Esophagus (tissue), 2 donors: ENCODE results near the gene PRLR. TPM values are rescaled to one million over a fixed set of nuclear protein-coding genes. Genes with fewer than 3 reads are reported as not detected.

ENCODE experiments used
- H3K27ac ChIP-seq, 2 donors: one replicate each; pipeline ENCODE4 v1.5.1; 2013; ENCODE audit warnings: low read depth in 2 of 2, mild to moderate bottlenecking in 2 of 2, inconsistent platforms in 1 of 2, low read length in 1 of 2, moderate library complexity in 1 of 2
- H3K27me3 ChIP-seq, 2 donors: one replicate each; pipeline ENCODE4 v1.6.1; 2013; ENCODE audit warnings: low read length in 2 of 2, control low read depth in 1 of 2, mild to moderate bottlenecking in 1 of 2; ENCODE audit not compliant: insufficient read depth in 2 of 2, control insufficient read depth in 1 of 2
- H3K36me3 ChIP-seq, 2 donors: one replicate each; pipeline ENCODE4 v1.6.1; 2013; ENCODE audit warnings: low read length in 1 of 2; ENCODE audit not compliant: control insufficient read depth in 2 of 2, insufficient read depth in 2 of 2
- H3K4me1 ChIP-seq, 2 donors: one replicate each; pipeline ENCODE4 v1.6.1; 2013; ENCODE audit warnings: low read length in 1 of 2; ENCODE audit not compliant: control insufficient read depth in 2 of 2, insufficient read depth in 2 of 2
- H3K4me3 ChIP-seq, 2 donors: one replicate each; pipeline ENCODE4 v1.5.1; 2013; ENCODE audit warnings: low read length in 2 of 2, mild to moderate bottlenecking in 2 of 2, low read depth in 1 of 2, moderate library complexity in 1 of 2
- H3K9me3 ChIP-seq, 2 donors: one replicate each; pipeline ENCODE4 v1.6.1; 2013; ENCODE audit warnings: mild to moderate bottlenecking in 2 of 2, low read depth in 1 of 2, low read length in 1 of 2, moderate library complexity in 1 of 2; ENCODE audit not compliant: control insufficient read depth in 2 of 2, insufficient read depth in 1 of 2
- WGBS, 2 donors: extraction: QIAGEN DNeasy Blood & Tissue Kit; methylation state at CpG; one replicate each; pipeline ENCODE4 v1.1.7; 2013; 5-methylcytosine and 5-hydroxymethylcytosine counted together
- polyA plus RNA-seq, 2 donors: library from polyadenylated mRNA; stranded (reverse); fragments of 200-250 nt; gene quantifications; one replicate each; pipeline ENCODE4 v1.2.3, GENCODE V29; 2013
- donor health status: healthy with polysubstance abuse.
- donor health status: Bipolar disorder and iron deficiency.

PRLR gene
- polyA plus RNA-seq, 2 donors = 0.20 to 0.45 TPM

DNA sequence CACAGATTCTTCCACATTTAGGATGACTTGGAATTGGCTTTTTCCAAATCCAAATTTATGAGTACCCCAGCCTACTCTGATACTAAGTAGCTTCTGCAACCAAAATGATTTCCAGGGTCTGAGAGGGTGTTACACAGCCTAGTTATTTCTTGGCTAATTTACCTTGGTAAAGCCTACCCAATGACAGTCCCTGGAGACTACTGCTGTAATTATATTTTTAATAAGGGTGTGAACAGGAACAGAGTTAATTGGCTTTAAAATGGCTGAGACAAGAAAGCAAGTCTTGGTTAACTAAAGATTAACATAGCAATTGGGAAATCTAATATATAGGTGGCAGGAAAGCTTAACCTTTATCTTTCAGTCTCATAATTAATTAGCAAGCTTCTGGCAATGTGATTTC, 9.3 kb downstream of the PRLR start:
- Histone ChIP-seq H3K36me3 (no peaks in the 10 kb centered on the region), H3K4me1 (no peaks in the 10 kb centered on the region), H3K9me3 (no peaks in the 10 kb centered on the region), H3K27me3 (no peaks in the 10 kb centered on the region), H3K27ac (no peak overlapping the region), H3K4me3 (no peak overlapping the region)

DNA sequence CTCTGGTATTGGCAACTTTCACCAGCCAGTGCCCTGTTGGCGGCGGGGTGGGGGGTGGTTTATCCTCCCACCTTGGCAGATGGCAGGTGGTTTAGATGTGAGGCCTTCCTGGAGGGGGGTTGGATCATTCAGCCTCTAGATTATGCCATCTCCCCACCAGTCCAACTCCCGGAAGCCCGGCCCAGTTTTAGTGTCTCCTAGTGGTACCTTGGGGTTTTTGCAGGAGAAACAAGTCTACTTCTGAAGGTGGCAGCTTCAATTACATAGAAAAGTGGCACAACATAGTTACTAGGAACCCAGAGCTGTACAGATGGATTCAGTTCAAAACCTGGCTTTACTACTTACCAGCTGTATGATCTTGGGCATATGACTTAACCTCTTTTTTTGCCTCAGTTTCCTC, 11.3 kb downstream of the PRLR start:
- H3K4me3 ChIP-seq = no peak overlapping the region
- no peaks in the 10 kb centered on the region for H3K27me3 ChIP-seq
- WGBS, 2 donors = 91 to 95% methylated on average over 4 of the region's 4 CpGs
- no peak overlapping the region for H3K27ac ChIP-seq
- H3K4me1 ChIP-seq = no peaks in the 10 kb centered on the region
- H3K36me3 ChIP-seq = no peaks in the 10 kb centered on the region
- no peaks in the 10 kb centered on the region for H3K9me3 ChIP-seq

DNA sequence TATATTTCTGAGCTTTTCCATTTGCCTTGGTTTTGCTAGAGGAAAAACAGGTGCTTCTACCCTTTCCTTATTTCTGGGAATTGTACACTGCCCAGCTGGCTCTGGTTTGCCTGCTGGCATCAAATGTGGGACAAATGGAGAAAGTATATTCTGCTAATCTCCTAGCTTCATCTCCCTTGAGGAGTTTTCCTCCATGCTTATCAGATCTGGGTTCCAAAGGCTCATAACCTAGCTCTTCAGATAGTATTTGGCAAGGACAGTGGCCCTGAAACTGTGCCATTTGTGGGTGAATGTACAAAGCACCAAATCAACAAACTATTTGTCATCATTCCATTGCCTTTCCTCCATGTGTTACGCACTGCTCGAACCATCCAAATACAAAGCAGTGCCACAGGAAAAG, 16.2 kb downstream of the PRLR start:
- no peak overlapping the region for H3K4me3 ChIP-seq
- no peak overlapping the region for H3K27ac ChIP-seq
- WGBS, 2 donors = 81 to 88% methylated on average over 2 of the region's 2 CpGs
- no peaks in the 10 kb centered on the region for H3K36me3 ChIP-seq
- H3K9me3 ChIP-seq = no peaks in the 10 kb centered on the region
- H3K4me1 ChIP-seq = no peaks in the 10 kb centered on the region
- H3K27me3 ChIP-seq = no peaks in the 10 kb centered on the region

DNA sequence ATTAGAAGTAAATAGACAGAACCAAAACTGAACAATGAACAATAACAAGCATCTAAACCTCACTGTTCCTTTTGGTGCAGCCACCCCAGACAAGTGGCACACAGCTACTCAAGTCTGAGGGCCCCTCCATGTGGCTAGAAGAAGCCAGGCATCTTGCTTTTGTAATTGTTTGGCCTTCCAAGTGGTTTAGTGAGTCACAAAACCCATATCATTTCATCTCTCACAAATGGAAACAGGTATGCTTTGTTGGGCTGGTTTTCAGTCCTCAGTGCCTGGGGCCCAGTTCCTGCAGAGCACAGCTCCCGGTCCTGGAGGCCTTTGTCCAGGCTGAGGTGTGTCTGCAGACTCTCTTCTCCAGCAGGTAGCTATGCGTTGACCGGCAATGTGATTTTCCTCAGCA, 16.7 kb downstream of the PRLR start:
- Histone ChIP-seq H3K36me3 (no peaks in the 10 kb centered on the region), H3K4me3 (no peak overlapping the region), H3K9me3 (no peaks in the 10 kb centered on the region), H3K4me1 (no peaks in the 10 kb centered on the region), H3K27ac (no peak overlapping the region), H3K27me3 (no peaks in the 10 kb centered on the region)
- 69 to 78% methylated on average over 3 of the region's 3 CpGs for whole genome bisulfite sequencing, 2 donors

DNA sequence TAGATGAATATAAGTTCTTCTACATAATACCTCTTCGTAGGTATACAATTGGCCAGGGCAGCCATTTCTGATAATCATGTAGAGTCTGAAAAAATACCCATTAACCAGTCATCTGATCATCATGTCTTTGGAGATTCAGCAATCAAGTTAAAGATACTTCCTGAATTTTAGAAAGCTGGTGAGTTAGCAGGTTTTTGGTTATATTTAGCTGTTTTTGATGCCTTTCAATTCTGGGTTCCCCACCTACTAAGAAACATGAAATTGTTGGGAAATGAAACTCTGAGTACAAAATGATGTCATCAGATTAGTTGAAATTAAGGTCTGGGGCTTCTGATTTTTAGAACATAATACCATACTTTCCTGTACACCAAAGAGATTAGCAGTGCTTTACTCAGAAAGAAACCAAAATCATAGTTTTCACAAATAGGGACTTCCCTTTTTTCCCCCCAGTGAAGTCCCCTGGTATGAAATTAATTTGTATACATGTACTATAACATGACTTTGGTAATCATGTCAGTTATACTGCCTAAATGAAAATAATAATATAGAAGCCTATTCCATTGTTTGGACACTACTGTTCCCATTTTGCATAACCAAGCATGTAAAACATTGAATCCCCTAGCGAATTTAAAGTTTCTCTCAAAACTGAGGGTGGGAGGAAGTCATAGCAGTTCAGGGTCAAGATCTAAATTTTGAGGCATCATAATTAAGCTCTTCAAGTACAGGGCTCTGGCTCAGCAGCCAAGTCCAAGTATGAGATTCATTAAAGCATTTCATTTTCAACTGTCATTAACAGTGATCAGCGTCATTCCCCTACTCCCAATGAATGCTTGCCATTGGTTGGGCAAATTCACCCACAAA, 17.9 kb downstream of the PRLR start:
- H3K4me1 ChIP-seq = no peaks in the 10 kb centered on the region
- no peaks in the 10 kb centered on the region for H3K9me3 ChIP-seq
- H3K36me3 ChIP-seq = no peaks in the 10 kb centered on the region
- 58 to 77% methylated on average over 3 of the region's 3 CpGs for WGBS, 2 donors
- no peak overlapping the region for H3K27ac ChIP-seq
- H3K27me3 ChIP-seq = no peaks in the 10 kb centered on the region
- no peak overlapping the region for H3K4me3 ChIP-seq

DNA sequence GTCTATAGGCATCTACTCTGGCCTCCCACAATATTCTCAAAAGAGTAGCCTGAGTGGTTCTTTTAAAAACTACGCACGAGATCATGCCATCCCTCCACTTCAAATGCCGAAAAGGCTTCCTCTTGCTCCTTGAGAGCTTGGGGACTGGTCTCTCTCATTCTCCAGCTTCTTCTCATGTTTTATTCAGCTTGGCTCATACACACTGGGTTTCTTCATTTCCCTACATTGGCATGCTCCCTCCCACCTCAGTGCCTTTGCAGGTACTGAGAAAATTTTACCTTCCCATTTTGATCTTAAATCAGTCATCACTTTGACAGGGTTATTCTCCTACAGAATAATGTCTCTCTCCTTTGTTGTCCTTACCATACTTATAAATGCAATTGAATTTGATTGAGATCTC, 20.4 kb downstream of the PRLR start:
- no peaks in the 10 kb centered on the region for H3K4me1 ChIP-seq
- 93 to 97% methylated on average over 3 of the region's 3 CpGs for WGBS, 2 donors
- no peaks in the 10 kb centered on the region for H3K9me3 ChIP-seq
- no peaks in the 10 kb centered on the region for H3K27me3 ChIP-seq
- no peaks in the 10 kb centered on the region for H3K36me3 ChIP-seq
- H3K4me3 ChIP-seq = no peak overlapping the region
- no peak overlapping the region for H3K27ac ChIP-seq

DNA sequence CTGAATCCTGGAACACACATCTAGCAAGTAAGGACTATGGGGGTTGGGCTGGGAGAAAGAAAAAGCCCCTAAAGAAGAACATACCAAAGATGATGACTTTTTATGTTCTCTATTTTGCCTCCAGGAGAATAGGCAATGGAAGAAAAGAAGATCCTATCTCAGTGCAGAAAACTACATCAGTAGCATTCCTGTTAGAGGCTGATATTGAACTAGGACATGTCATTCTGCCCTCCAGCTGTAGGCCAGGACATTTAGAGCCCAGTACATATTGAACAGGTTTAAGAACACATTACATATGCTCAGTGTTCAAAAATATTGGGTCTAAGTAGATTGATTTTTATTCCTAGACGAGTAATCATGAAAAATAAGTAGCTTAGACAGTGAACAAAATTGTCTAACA, 24.7 kb downstream of the PRLR start:
- Histone ChIP-seq H3K9me3 (no peaks in the 10 kb centered on the region), H3K4me3 (no peak overlapping the region), H3K27me3 (no peaks in the 10 kb centered on the region), H3K4me1 (no peaks in the 10 kb centered on the region), H3K27ac (no peak overlapping the region), H3K36me3 (no peaks in the 10 kb centered on the region)
- WGBS, 2 donors = 66 to 73% methylated on average over 1 of the region's 1 CpG

DNA sequence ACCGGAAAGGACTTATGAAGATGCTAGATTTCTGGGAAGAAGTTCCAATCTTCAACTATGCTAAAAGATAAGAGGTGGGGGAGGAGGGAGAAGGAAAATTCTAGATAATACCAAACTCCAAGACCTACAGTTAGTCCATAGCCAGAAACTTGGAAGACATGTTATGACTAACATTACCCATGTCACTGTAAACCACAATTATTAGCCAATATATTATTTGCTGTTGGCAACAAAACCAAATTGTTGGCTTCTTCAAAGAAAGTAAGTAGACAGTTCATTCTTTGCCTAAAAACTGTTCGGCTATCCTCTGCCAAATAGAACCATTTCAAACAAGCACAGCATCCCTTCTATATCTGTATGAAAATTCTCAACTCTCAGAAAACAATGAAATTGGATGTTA, 25.1 kb downstream of the PRLR start:
- Histone ChIP-seq H3K27ac (no peak overlapping the region), H3K4me1 (no peaks in the 10 kb centered on the region), H3K36me3 (no peaks in the 10 kb centered on the region), H3K9me3 (no peaks in the 10 kb centered on the region), H3K27me3 (no peaks in the 10 kb centered on the region), H3K4me3 (no peak overlapping the region)
- WGBS, 2 donors = 61 to 77% methylated on average over 2 of the region's 2 CpGs

DNA sequence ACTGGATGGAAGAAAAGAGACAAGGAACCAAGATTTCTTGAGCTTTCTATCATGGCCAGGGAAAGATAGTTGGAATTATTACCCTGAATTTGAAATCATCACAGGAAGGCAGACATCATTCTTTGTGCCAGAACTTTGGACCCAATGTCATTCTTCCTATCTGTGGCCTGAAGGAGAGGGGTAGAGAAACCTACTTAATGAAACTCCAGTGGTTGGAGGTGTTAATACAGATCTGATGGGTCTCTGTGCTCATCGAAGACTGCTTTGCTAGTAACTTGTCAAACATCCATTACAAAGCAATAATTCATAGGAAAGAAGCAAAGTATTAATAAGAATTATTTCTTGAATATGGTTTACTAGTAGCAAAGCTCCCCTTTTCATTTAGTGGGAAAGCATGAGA, 26.9 kb downstream of the PRLR start:
- Histone ChIP-seq H3K36me3 (no peaks in the 10 kb centered on the region), H3K27ac (no peak overlapping the region)
- WGBS, 2 donors = 82 to 94% methylated on average over 1 of the region's 1 CpG

More for the DNA sequence above, 26.9 kb downstream of the PRLR start:
- Histone ChIP-seq H3K4me1 (no peaks in the 10 kb centered on the region), H3K9me3 (no peaks in the 10 kb centered on the region), H3K4me3 (no peak overlapping the region), H3K27me3 (no peaks in the 10 kb centered on the region)
